ENCODE results near the gene ARL5B. TPM values are rescaled to one million over a fixed set of nuclear protein-coding genes. Genes with fewer than 3 reads are reported as not detected.

ARL5B gene
- total and polyA plus RNA-seq, 8 donors = 15.1 to 44.8 (median 41.2) TPM

DNA sequence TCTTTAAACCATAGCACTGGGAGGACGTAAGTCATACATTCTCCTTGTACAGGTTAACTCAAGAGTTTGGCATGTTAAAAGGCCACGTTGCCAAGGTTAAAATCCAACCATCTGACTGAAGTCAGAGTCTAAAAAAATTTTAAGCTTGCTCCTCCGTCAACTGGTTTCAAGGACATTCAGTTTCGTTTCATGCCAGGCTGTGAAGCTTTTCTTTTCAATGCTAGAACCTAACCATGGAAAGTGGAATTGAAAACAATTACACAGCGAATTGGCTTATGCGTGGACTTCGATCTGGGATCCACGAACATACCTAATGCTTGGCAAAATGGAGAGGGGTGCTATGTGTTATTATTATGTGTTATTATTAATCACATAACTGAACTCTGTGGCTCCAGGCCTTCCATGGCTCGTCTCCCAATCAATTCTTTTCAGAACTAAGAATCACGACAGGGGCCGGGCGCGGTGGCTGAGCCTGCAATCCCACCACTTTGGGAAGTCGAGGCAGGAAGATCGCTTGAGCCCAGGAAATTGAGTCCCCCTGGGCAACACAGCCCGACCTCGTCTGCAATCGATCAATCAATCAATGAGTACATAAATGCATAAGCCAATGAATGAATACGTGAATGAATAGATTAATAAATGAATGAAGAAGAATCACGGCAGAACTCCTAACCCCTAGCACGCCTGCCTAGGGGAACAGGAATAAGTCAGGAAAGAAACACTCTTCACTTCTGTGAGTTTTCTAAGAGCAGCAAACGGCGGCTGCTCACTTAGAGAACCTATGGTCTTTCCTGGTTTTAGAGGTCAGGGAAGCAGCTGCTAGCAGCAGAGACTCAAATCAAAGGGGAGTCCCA, 733 bp upstream of the ARL5B start:
- TF ChIP-seq CTCF (IDR thresholded peaks at IDR 0.05) = no peak
- peak overlapping the region; percentile 93 to 94 for H3K4me3 ChIP-seq
- no peaks in the 10 kb centered on the region for H3K9me3 ChIP-seq
- H3K36me3 ChIP-seq = no peaks in the 10 kb centered on the region
- intact Hi-C loops (cut with DNase I) = no loop called here
- ATAC-seq (peak; percentile 13), DNase-seq (peak in 2 of 4 donors; percentile 33 to 61)
- H3K4me1 ChIP-seq = peaks cover 17 to 38% of the 10 kb centered on the region in 2 donors
- H3K27ac ChIP-seq = peak overlapping the region; percentile 96 to 97
- no peaks in the 10 kb centered on the region for H3K27me3 ChIP-seq

DNA sequence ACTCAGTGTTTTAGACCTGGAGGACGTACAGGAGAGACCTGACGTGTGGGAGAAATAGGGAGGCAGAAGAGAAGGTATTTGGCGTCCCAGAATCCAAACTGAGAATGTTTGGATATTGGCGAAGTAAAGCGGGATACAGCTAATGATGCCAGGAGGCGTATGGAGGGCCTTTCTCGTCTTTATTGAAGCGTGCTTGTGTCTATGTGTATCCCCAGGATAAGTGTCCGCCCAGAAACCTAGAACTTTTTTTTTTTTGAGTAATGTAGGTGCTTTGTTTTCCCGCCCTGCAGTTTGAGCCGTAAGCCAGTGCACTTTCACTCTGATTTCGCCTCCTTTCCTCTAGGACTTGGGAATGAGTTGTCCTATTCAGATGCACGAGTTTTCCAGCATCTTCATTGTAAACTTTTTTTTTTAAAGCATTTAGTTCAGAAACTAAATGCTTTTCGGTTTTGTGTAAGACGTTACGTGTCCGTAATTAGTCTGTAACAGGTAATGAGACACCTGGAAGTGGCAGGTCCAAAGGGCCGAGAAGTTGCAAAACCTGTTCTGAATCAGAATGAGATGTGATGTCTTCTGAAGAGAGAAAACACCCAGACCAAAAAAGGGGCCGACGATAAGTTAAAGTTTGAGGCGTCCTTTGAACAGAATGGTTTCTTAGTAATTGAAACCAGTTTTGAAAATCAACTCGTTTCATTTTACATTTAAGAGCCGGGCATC, 746 bp downstream of the ARL5B start:
- intact Hi-C loops (cut with DNase I) = no loop called here
- TF ChIP-seq CTCF (IDR thresholded peaks at IDR 0.05) = no peak
- Histone ChIP-seq H3K4me3 (peak overlapping the region; percentile 93 to 94), H3K9me3 (no peaks in the 10 kb centered on the region), H3K36me3 (no peaks in the 10 kb centered on the region), H3K27me3 (no peaks in the 10 kb centered on the region), H3K27ac (peak overlapping the region; percentile 96 to 97), H3K4me1 (peaks cover 17 to 38% of the 10 kb centered on the region in 2 donors)
- DNase-seq (peak in 2 of 4 donors; percentile 55 to 64), ATAC-seq (peak; percentile 25)

DNA sequence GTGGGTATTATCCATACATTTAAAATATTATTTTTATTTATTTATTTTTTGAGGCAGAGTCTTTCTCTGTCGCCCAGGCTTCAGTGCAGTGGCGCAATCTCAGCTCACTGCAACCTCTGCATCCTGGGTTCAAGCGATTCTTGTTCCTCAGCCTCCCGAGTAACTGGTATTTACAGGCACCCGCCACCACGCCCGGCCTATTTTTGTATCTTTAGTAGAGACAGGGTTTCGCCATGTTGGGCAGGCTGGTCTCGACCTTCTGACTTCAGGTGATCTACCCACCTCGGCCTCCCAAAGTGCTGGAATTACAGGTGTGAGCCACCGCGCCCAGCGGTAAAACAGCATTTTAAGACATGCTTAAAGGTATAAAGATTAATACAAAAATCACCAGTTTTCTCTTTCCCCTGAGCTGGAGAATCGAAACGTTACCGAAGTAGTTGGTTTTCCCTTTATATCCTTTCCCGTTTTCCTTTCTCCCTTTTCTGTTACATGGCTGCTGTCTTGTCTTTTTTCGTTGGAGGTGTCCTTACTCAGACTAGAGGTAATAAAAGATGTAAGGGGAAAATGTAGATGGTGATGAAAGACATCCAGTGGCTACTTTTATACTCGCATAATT, 1.7 kb downstream of the ARL5B start:
- Histone ChIP-seq H3K9me3 (no peaks in the 10 kb centered on the region), H3K27me3 (no peaks in the 10 kb centered on the region), H3K4me3 (peak overlapping the region; percentile 93 to 94), H3K36me3 (no peaks in the 10 kb centered on the region), H3K27ac (no peak overlapping the region), H3K4me1 (peaks cover 21 to 44% of the 10 kb centered on the region in 2 donors)
- no peak for TF ChIP-seq CTCF (IDR thresholded peaks at IDR 0.05)
- intact Hi-C loops (cut with DNase I) = no loop called here
- ATAC-seq (no peak), DNase-seq (peak in 1 of 4 donors; percentile 38)

DNA sequence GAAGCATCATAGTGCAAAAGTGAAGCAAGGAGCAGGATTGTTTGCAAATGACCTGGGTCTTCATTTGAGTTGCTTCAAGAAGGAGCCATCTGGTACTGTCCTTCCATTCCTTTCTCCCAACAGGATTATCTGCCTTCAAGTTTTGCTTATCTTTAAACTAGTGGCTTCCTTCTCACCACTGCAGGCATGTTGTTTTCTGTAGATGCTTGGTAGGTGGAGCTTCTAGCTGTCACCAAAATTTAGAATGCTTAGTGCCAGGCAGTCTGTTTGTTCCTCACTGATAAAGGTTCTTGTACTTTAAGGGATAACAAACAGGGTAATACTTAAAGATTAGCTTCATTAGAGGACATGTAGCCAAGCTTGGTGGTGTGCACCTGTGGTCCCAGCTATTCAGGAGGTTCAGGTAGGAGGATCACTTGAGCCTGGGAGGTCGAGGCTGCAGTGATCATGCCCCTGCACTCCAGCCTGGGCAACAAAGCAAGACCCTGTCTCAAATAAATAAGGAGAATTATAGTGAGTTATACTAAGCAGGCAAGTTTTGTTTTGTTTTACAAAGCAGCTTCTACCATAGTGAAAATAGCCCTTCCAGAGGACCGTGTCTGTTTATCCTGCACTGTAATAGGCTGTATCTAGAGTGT, 5.7 kb downstream of the ARL5B start:
- no peaks in the 10 kb centered on the region for H3K9me3 ChIP-seq
- H3K4me3 ChIP-seq = no peak overlapping the region
- peaks cover 26 to 42% of the 10 kb centered on the region in 2 donors for H3K4me1 ChIP-seq
- H3K36me3 ChIP-seq = peaks cover 0 to 20% of the 10 kb centered on the region in 2 donors
- no peak for TF ChIP-seq CTCF (IDR thresholded peaks at IDR 0.05)
- no peak overlapping the region for H3K27ac ChIP-seq
- no peak for DNase-seq
- intact Hi-C loops (cut with DNase I) = no loop called here
- no peak for ATAC-seq
- no peaks in the 10 kb centered on the region for H3K27me3 ChIP-seq

Data from left lung (tissue), 10 donors.